ENCODE measurements around the gene FMO1. TPM values are rescaled to one million over a fixed set of nuclear protein-coding genes. Genes with fewer than 3 reads are reported as not detected.

FMO1 gene
- total RNA-seq, 1 experiment from 2014 or later, result not detected

DNA sequence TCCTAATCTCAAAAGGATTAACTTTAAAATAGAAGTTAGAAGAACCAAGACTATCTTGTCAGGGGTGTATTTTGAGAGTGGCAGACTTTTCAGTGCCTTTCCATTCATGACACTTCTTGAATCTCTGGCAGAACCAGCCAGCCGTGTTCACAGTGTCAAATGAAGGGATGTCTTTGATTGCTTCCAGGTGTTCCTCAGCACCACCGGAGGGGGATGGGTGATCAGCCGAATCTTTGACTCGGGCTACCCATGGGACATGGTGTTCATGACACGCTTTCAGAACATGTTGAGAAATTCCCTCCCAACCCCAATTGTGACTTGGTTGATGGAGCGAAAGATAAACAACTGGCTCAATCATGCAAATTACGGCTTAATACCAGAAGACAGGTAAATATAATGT lies 32.3 kb downstream of the FMO1 start:
- intact Hi-C loops (cut with micrococcal nuclease; ENCODE audit: unreplicated experiment), result no loop called here
- Histone ChIP-seq H3K27ac (ENCODE audit: low read depth, low read length, poor library complexity, severe bottlenecking) (no peak overlapping the region), H3K9me3 (ENCODE audit: low read depth, low read length, poor library complexity, severe bottlenecking) (no peaks in the 10 kb centered on the region), H3K4me1 (ENCODE audit: insufficient read depth, low read length, poor library complexity, severe bottlenecking) (no peaks in the 10 kb centered on the region), H3K4me3 (ENCODE audit: low read depth, low read length, poor library complexity, severe bottlenecking) (no peak overlapping the region), H3K27me3 (replicated peaks; ENCODE audit: insufficient read depth, low read depth, low read length, poor library complexity) (no peaks in the 10 kb centered on the region), H3K36me3 (ENCODE audit: insufficient read depth, low read length, poor library complexity, severe bottlenecking) (no peaks in the 10 kb centered on the region)
- TF ChIP-seq EZH2 (IDR thresholded peaks at IDR 0.05; ENCODE audit: borderline replicate concordance, low read depth, low read length, poor library complexity, severe bottlenecking) (no peak), CTCF (conservative IDR thresholded peaks at IDR 0.05; ENCODE audit: low read depth, low read length) (no peak)
- ChIA-PET CTCF (no interaction called here), POLR2A (ENCODE audit: low non-redundant PET) (no interaction called here)
- no TSS peak for BruUV-seq (replicated peaks)
- no peak for DNase-seq (ENCODE audit: low spot score)

GRCh38 chr1:171286032-171286705 lies 37.9 kb downstream of the FMO1 start:
- ChIA-PET POLR2A (ENCODE audit: low non-redundant PET) (no interaction called here), CTCF (no interaction called here)
- no peak overlapping the region for H3K27ac ChIP-seq (ENCODE audit: low read depth, low read length, poor library complexity, severe bottlenecking)
- H3K4me3 ChIP-seq (ENCODE audit: low read depth, low read length, poor library complexity, severe bottlenecking), result no peak overlapping the region
- no peak for TF ChIP-seq EZH2 (IDR thresholded peaks at IDR 0.05; ENCODE audit: borderline replicate concordance, low read depth, low read length, poor library complexity, severe bottlenecking)
- no peak for TF ChIP-seq CTCF (conservative IDR thresholded peaks at IDR 0.05; ENCODE audit: low read depth, low read length)
- H3K27me3 ChIP-seq (replicated peaks; ENCODE audit: insufficient read depth, low read depth, low read length, poor library complexity), result no peaks in the 10 kb centered on the region
- H3K9me3 ChIP-seq (ENCODE audit: low read depth, low read length, poor library complexity, severe bottlenecking), result no peaks in the 10 kb centered on the region
- no peak for DNase-seq (ENCODE audit: low spot score)
- H3K4me1 ChIP-seq (ENCODE audit: insufficient read depth, low read length, poor library complexity, severe bottlenecking), result no peaks in the 10 kb centered on the region
- BruUV-seq (replicated peaks), result no TSS peak
- H3K36me3 ChIP-seq (ENCODE audit: insufficient read depth, low read length, poor library complexity, severe bottlenecking), result no peaks in the 10 kb centered on the region
- intact Hi-C loops (cut with micrococcal nuclease; ENCODE audit: unreplicated experiment), result no loop called here

DNA sequence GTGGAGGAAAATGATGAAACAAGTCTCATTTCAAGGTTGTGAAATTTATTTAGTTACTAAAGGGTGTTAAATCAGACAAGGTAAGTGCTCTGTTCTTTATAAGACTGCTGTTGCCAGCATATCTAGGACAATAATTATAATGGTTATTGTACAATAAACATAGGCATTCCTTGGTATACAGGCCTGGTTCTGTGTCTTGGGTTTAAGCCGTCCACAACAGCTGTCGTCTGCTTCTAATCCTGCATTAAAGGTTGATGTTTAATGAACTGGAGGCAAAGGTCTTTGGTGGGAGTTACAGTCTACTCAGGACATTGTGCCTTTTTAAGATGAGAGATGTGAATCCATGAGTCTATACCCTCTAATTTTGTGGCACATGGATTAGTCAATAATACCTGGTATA lies 42.3 kb downstream of the FMO1 start:
- BruUV-seq (replicated peaks), result no TSS peak
- ChIA-PET CTCF (no interaction called here), POLR2A (ENCODE audit: low non-redundant PET) (interaction anchor here (0.6 kb wide), 1 partner anchor 987 kb away, joined by 3 read pairs; no protein-coding TSS in a partner anchor)
- no peaks in the 10 kb centered on the region for H3K27me3 ChIP-seq (replicated peaks; ENCODE audit: insufficient read depth, low read depth, low read length, poor library complexity)
- TF ChIP-seq CTCF (conservative IDR thresholded peaks at IDR 0.05; ENCODE audit: low read depth, low read length) (no peak), EZH2 (IDR thresholded peaks at IDR 0.05; ENCODE audit: borderline replicate concordance, low read depth, low read length, poor library complexity, severe bottlenecking) (no peak)
- no peaks in the 10 kb centered on the region for H3K4me1 ChIP-seq (ENCODE audit: insufficient read depth, low read length, poor library complexity, severe bottlenecking)
- no peak for DNase-seq (ENCODE audit: low spot score)
- H3K27ac ChIP-seq (ENCODE audit: low read depth, low read length, poor library complexity, severe bottlenecking), result no peak overlapping the region
- no peaks in the 10 kb centered on the region for H3K9me3 ChIP-seq (ENCODE audit: low read depth, low read length, poor library complexity, severe bottlenecking)
- no peak overlapping the region for H3K4me3 ChIP-seq (ENCODE audit: low read depth, low read length, poor library complexity, severe bottlenecking)
- intact Hi-C loops (cut with micrococcal nuclease; ENCODE audit: unreplicated experiment), result no loop called here
- no peaks in the 10 kb centered on the region for H3K36me3 ChIP-seq (ENCODE audit: insufficient read depth, low read length, poor library complexity, severe bottlenecking)
